ENCODE results near the gene CHRNA4.

Gene CHRNA4

GRCh38 chr20:63360850-63361518 lies at the start of gene CHRNA4:
TSS of gene CHRNA4 (minus strand) at chr20:63361349. CDS start at chr20:63361165, 184 bp downstream.
- no peak for DNase-seq

DNA sequence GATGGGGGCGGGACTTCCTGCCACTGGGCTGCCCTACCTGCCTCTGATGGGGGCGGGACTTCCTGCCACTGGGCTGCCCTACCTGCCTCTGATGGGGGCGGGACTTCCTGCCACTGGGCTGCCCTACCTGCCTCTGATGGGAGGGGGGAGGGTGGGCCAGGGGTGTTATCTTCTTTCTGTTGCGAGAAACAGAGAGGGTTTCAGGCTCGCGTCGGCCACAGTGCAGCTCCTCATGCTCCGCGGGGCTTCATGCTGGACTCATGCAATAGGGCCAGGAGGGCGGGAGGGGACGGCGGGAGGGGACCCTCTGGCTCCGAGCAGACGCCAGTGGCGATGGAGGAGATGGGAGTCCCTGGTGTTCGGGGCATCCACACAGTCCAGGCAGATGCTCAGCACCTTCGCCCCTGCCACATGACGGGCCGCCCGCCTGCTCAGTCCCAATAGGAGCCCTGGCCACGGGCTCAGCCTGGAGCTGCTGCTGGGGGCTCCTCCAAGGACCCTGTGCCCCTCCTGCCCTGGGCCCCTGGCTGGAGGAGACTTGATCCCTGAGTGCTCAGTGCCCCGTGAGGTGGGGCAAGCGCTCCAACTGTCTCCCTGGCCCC lies 48.8 kb upstream of the CHRNA4 start:
- DNase-seq, result no peak

GRCh38 chr20:63409066-63409833 lies 48.1 kb upstream of the CHRNA4 start:
- peak; percentile 22 for DNase-seq

DNA sequence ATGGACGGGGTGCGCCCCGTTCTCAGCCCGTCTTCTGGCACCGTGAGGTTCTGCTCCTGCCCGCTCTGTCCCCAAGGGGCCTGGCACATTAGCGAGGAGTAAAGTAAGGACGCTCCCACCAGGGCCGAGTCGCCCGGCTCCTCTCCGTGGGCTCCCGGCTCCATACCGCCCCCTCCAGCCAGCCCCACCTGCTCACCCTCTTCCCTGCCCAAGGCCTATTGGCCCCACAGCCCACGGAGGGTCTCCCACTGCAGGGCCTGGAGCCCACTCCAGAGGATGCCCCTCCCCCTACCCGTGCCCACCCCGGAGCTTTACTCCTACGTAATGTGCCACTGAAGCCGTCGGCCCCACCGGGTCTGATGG lies 47.5 kb upstream of the CHRNA4 start:
- DNase-seq, result no peak

DNA sequence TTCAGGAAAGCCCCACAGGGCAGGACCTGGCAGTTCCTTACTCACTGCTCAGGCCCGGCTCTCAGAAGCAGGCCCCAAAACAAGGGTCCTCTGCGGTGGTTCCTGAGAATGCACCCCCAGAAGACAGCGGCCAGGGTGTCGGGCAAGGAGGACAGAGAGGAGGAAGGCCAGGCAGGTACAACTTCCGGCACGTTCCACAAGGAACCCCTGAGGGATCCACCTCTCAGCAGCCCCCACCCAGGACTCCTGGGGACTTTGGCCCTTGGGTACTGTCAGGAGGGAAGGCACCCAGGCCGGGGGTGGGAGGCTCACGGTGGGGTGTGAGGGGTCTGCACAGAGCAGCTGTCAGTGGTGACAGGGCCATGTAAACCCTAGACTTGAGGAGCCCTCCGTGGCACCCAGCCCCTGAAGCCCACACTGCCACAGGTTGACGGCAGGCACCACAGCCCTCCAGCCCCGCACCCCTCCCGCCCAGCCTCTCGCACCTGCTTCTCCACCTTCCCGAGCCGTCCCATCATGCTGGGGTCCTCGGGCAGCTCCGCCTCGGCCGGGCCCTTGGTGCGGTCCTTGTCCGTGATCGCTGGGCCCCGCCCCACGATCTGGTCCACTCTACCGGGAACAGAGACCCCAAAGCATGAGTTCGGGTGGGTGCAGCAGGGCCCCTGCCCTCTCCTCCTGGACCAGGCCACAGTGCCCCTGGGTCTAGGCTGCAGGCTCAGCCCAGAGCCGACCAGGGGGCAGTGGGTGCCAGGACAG lies 47.0 kb upstream of the CHRNA4 start:
- DNase-seq, result no peak

- no peak for DNase-seq
These were observed 45.6 kb upstream of the CHRNA4 start for GRCh38 chr20:63406617-63407245.

DNA sequence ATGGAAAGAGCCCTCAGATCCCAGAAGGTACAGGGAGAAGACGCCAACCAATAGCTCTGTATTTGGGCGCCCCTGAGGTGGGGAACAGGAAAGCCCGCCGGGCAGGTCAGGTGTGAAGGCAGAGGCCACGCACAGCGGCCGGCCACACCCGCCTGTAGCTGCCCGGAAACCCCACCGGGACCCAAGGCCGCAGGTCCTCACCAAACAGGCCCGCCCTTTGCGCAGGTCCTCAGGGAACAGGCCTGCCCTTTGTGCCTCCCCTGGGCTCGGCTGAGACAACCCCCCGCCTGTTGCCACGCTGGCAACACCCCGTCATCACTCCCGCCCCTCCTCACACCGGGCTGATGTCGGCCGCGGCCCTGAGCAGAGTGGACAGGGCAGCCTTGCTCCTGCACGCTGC lies 44.9 kb upstream of the CHRNA4 start:
- DNase-seq, result no peak

DNA sequence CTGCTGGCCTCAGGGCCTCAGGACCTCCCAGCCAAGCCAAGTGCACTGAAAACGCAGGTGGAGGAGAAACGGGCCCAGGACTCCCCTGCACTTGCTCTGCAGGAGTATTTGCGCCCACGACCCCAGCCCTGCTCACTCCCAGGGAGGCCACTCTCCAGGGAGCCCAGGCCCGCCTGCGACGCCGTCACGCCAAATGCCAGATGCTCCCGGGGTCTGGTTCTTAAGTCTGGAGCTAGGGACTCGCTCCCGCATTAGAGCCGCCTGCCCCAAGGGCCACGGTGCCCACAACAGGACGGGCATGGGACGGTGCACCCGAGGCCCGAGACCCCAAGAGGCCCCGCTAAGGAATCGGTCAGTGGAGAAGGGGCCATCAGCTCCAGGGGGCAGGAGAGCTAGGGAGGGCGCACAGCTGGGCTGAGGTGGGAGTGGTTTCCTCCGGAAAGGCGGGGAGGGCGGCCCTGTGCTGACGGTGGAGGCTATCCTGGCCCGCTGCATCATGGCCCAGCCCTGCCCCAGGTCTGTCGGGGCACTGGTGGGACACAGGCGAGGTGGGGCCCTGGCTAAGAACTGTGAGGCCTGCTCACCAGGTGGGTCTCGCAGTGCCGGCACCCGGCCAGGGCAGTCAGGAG lies 44.1 kb upstream of the CHRNA4 start:
- DNase-seq, result no peak

DNA sequence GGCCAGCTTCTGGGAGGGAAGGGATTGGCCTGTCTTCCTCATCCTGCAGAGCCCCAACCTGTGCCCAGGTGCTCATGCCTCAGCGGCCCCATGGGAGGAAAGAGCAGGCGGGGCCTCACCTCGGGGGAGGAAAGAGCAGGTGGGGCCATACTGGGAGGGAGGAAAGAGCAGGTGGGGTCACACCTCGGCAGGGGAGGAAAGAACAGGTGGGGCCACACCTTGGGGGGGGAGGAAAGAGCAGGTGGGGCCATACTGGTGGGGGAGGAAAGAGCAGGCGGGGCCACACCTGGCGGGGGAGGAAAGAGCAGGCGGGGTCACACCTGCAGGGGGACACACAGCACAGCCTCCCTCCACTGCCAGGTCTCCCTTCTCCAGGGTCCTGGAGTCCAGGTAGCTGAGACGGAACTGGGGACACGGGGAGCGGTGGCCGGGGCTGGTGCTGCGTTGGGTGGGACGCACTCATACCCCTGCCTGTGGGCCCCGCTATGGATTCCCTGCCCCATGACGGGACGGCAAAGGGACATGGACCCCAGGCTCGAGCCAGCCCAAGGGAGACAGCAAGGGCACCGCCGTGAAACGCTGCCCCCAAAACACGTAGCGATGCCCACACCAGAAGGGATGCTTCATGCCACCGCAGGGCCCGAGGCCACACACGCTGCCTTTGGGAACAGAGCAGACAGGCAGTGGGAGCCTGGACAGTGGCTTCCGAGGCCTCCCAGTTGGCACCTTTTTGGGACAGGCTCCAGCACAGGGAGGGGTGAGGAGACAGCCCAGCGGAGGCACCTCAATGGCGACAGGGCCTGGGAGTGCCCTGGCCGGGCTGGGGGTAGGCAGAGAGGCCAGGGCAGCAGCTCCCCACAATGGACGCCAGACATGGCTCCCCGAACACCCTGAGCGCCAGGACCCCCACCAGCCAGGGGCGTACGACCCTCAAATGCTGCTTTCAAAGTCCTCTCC lies 43.3 kb upstream of the CHRNA4 start:
- DNase-seq, result no peak

- DNase-seq, result no peak
These were observed 42.4 kb upstream of the CHRNA4 start for GRCh38 chr20:63403403-63404105.

GRCh38 chr20:63402860-63403220 lies 41.7 kb upstream of the CHRNA4 start:
- DNase-seq, result no peak

DNA sequence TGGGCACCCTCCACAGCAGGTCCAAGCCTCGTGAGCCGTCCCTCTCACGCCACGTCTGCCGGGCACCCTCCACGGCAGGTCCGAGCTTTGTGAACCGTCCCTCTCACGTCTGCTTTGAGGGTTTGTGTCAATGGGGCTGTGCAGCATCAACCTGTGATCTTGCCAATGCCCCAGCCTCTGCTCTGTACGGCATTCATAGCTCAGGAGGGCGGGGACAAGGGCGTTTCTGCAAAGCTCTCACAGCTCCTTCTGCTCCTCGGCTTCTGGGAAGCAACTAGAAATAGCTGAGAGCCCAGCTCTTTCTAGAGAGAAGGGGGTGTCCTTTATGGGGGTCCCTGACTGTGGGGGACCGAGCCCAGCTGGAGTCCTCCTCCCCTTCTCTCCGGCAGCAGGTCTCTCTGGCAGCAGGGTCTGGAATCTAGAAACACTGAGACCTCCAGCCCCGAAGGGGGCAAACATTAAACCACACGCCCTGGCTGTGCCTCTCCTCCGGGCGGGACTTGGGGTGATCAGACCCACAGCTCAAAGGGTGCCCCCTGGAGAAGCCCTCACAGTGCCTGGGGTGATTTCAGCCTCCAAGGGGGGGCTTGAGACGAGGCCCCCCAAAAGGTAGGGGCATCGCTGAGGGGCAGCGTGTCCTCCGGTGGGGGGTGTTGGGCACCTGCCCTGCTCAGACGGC lies 41.2 kb upstream of the CHRNA4 start:
- DNase-seq, result no peak

DNA sequence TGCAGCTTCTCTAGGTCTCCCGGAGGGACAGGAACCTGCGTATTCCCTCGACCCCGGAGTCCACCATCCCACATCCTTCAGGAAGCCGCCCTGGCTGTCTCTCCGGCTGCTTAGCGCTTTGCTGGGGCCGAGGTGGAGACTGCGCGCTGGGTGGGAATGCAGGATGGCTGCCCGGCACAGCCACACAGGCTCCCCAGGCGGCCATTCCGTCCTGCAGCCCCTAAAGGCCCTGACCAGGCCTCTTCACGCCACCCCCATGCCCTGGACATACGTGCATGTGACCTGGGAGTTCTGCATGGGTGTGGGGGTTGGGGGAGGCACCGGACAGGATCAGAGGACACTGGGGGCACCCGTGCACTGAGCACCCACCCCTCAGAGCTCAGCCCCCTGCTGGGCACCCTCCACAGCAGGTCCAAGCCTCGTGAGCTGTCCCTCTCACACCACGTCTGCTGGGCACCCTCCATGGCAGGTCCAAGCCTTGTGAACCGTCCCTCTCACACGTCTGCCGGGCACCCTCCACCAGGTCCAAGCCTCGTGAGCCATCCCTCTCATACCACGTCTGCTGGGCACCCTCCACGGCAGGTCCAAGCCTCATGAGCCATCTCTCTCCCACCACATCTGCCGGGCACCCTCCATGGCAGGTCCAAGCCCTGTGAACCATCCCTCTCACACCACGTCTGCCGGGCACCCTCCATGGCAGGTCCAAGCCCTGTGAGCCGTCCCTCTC lies 40.4 kb upstream of the CHRNA4 start:
- no peak for DNase-seq

DNA sequence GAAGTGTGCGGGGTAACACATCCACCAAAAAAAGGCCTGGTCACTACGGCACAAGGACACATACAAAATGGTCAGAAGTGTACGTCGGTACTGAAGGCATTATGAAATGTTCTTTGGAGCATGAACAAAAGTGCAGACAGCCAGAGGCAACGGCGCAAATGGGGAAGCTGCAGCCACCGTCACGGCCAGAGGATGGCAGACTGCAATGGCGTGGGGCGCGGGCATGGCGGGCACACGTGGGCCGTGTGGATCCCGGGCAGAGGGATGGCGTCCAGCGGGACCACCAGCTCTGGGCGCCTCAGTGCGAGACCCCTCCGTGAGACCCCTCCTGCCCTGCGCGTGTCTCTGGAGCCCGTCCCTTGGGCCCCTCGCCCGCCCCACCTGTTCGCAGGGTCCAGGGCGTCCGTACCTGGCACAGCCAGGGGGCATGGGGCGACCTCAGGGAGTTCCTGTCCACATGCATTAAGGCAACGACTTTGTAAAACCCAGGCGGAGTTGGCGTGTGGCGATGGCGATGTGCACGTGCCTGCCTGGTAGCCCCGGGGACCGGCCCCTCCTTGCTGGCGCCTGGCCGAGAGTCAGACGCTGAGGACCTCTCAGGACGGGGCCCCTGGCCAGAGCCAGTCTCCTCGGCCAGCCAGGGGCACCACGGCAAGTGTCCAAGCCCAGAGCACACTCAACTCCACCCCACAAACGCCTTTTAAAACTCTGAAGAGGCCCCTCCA lies 39.5 kb upstream of the CHRNA4 start:
- no peak for DNase-seq

GRCh38 chr20:63399596-63400375 lies 38.6 kb upstream of the CHRNA4 start:
- DNase-seq, result no peak

DNA sequence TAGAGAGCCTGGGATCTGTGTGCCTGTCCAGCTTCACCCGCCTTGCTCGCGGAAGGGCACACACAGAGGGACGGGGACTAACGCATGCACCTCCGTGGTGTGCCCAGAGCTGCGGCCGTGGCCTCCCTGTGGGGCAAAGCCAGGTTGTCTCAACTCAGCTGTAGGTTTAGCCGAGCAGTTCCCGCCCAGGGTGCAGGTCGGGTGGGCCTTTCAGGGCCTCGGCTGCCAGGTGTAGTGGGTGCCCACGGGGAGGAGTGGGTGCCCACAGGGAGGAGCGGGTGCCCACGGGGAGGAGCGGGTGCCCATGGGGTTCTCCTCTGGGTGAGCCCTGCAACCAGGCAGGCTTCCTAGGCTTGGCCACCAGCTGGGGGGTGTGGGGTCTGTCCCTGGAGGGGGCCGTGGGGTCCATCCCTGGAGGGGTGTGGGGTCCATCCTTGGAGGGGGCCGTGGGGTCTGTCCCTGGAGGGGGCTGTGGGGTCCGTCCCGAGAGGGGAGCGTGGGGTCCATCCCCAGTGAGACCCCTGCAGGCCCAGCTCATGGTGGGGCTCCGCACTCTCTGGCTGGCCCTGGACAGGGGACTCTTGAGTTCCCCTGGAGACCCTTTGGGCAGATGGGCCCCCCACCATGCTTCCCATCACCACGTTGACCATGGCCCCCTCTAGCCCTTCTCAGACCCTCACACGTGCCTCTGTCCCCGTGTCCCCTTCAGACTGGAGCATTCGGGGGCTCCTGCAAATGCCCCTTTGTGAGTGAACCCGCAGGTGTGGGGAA lies 37.8 kb upstream of the CHRNA4 start:
- DNase-seq, result no peak

DNA sequence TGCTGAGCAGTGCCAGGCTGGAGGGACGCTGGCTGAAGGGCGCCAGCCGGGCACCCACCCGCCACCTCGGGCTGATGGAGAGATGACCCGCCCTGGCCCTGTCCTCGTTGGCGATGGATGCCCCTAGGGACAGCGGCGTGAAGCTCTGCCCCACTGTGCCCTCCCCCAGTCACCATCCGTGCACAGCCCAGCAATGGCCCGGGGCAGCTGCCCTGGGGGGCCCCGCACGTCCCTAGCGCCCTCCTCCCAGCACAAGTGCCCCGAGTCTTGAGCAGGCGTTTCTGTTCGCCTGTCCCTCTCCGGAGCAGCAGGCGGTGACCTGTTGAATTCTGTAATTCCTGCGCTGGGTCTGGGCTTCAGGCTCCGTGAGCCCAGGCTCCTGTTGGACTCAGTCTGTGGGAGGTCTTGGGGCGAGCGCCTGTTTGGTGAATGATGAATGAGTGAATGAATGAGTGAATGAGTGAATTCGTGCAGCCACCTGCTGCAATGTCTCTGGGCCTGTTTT lies 36.8 kb upstream of the CHRNA4 start:
- DNase-seq, result no peak

Measured in CD4-positive, alpha-beta T cell treated with Interleukin-21 for 1 hour (primary cell).